AG04449 (cell line): ENCODE data around the gene PPARD.
"Not testable (repeated sequence)": the region's sequence is repeated elsewhere in the genome, so short reads cannot be mapped to it uniquely, and the experiment has no call there.

Experiments
- CTCF ChIA-PET: fragments of 350-600 bp; formaldehyde crosslinking; extraction: SDS; loops from one replicate; lab custom pipeline; 2021; ENCODE audit warnings: antibody characterized with exemption; lab: Yijun Ruan, JAX
- POLR2A ChIA-PET: fragments of 400-600, 350-600 bp; formaldehyde crosslinking; extraction: SDS; loops from one replicate; lab custom pipeline; 2020; ENCODE audit warnings: antibody characterized with exemption, inconsistent platforms; lab: Yijun Ruan, JAX
- DNase-seq: peaks from one replicate; pipeline ENCODE4 v3.0.0-alpha.2; 2010; ENCODE audit warnings: low read depth, low spot score
- H3K4me3 ChIP-seq: 2 replicates; pipeline ENCODE4 v1.5.1; 2011; ENCODE audit warnings: low read depth, mild to moderate bottlenecking, control low read depth, low read length
- CTCF ChIP-seq: IDR thresholded peaks from one replicate; pipeline ENCODE4 v1.5.1; 2011; ENCODE audit warnings: mild to moderate bottlenecking, moderate library complexity, low read length, control low read depth, inconsistent platforms; ENCODE audit not compliant: insufficient read depth; ENCODE audit errors: missing control alignments

PPARD gene

GRCh38 chr6:35382015-35382414 is 39.7 kb downstream of the PPARD start:
- ChIA-PET POLR2A (no interaction called here), CTCF (no interaction called here)
- no peak for TF ChIP-seq CTCF
- no peak overlapping the region for H3K4me3 ChIP-seq
- DNase-seq = no peak

- CTCF ChIA-PET = no interaction called here
- H3K4me3 ChIP-seq = no peak overlapping the region
- no peak for DNase-seq
- no peak for TF ChIP-seq CTCF
- POLR2A ChIA-PET = no interaction called here
These were observed 43.3 kb downstream of the PPARD start for GRCh38 chr6:35385457-35386202.

GRCh38 chr6:35386989-35387388 is 44.6 kb downstream of the PPARD start:
- POLR2A ChIA-PET = no interaction called here
- TF ChIP-seq CTCF = no peak
- CTCF ChIA-PET = interaction anchor here (2.4 kb wide), 1 partner anchor 28 kb away, joined by 10 read pairs; no protein-coding TSS in a partner anchor
- no peak overlapping the region for H3K4me3 ChIP-seq
- DNase-seq = no peak

GRCh38 chr6:35388030-35388429 is 45.7 kb downstream of the PPARD start:
- POLR2A ChIA-PET = no interaction called here
- H3K4me3 ChIP-seq = no peak overlapping the region
- CTCF ChIA-PET = interaction anchor here (0.7 to 2.4 kb wide), 3 partner anchors 27 to 60 kb away, joined by 3 to 10 read pairs (median 3); partner anchors contain the start of gene PPARD
- TF ChIP-seq CTCF = no peak
- no peak for DNase-seq

GRCh38 chr6:35388772-35389352 is 46.5 kb downstream of the PPARD start:
- no peak overlapping the region for H3K4me3 ChIP-seq
- DNase-seq = no peak
- ChIA-PET CTCF (interaction anchor here (1.2 to 2.4 kb wide), 5 partner anchors 9 to 47 kb away, joined by 3 to 10 read pairs (median 5); partner anchors contain the start of gene PPARD), POLR2A (no interaction called here)
- TF ChIP-seq CTCF = no peak

- DNase-seq, H3K4me3 ChIP-seq, POLR2A ChIA-PET: not testable (repeated sequence)
- CTCF ChIA-PET = interaction anchor here (1.2 to 1.8 kb wide), 5 partner anchors 10 to 47 kb away, joined by 3 to 6 read pairs (median 3); partner anchors contain the start of gene PPARD
These were observed 47.0 kb downstream of the PPARD start for GRCh38 chr6:35389386-35389785.
